Chondrocyte (in vitro differentiated cells): ENCODE data around the gene SP9. TPM values are rescaled to one million over a fixed set of nuclear protein-coding genes. Genes with fewer than 3 reads are reported as not detected.

Source experiments
- DNase-seq: peaks from one replicate; pipeline ENCODE4 v3.0.0; 2021; ENCODE audit warnings: mixed read lengths, low spot score
- H3K27ac Mint-ChIP-seq: one replicate; pipeline ENCODE4 v1.8.0; 2021; ENCODE audit warnings: mild to moderate bottlenecking, moderate library complexity, mixed read lengths; ENCODE audit not compliant: unreplicated experiment
- H3K27me3 Mint-ChIP-seq: 2 replicates; pipeline ENCODE4 v1.8.0; 2021; ENCODE audit warnings: low read depth, mixed read lengths
- H3K36me3 Mint-ChIP-seq: 2 replicates; pipeline ENCODE4 v1.8.0; 2021; ENCODE audit warnings: low read depth, mixed read lengths
- H3K4me1 Mint-ChIP-seq: 2 replicates; pipeline ENCODE4 v1.8.0; 2021; ENCODE audit warnings: low read depth, mild to moderate bottlenecking, mixed read lengths
- H3K4me3 Mint-ChIP-seq: one replicate; pipeline ENCODE4 v1.8.0; 2021; ENCODE audit warnings: mild to moderate bottlenecking, moderate library complexity, mixed read lengths; ENCODE audit not compliant: unreplicated experiment
- H3K9me3 Mint-ChIP-seq: 2 replicates; pipeline ENCODE4 v1.8.0; 2021; ENCODE audit warnings: low read depth, mixed read lengths
- total RNA-seq: library from RNA; stranded (reverse); gene quantifications from 3 replicates; pipeline ENCODE4 v1.2.1, GENCODE V29; 2021
- TF ChIP-seq, protein P1 (sequence below): fragments of 200-600 bp; sonication (generic); IDR thresholded peaks from 2 replicates; pipeline ENCODE4 v1.5.0; 2021; ENCODE audit warnings: antibody characterized with exemption, mild to moderate bottlenecking, moderate library complexity

SP9 gene
- total RNA-seq, 1 donor from 2014 or later = not detected

DNA sequence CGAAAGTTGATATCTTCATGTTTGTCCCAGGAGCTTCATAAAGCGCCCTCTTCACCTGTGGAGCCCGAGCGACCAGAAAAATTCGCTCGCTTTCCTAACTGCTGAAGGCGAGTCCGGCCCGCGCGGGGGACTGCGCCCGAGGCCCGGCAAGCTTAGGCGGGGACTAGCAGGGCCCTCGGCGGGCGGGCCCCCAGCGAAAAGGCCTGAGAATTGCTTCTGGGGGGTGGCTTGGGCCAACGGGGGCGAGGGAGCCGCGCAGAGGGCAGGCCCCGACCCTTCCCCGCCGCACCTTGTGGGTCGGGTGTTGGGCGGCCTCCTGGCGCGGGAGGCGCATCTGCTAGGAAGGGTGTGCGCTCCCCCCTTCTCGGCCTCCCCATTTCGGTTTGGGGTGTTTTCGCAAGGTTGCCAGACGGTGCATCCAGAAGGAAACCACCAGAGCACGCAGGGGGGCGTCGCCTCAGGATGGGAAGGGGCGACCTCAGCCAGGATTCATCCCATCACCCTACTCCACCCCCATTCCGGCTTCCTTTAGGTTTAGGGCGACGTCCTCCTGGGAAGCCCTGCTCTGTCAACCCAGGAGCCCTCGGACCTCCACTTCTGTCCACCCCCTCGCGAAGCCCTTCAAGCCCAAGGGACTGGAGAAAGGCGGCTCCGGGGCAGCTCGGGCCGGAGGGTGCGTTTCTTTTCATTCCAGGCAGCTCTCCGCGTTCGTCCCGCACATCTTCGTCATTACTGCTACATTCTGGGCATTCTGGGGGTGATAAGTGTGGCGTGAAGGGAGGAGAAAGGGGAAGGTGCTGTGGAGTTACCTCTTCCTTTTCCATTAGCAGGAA is 9.1 kb downstream of the SP9 start:
- Mint-ChIP-seq H3K4me3 (no peak overlapping the region), H3K27ac (no peak overlapping the region), H3K36me3 (peaks cover 16% of the 10 kb centered on the region), H3K27me3 (peaks cover 49% of the 10 kb centered on the region), H3K4me1 (peaks cover 26% of the 10 kb centered on the region), H3K9me3 (no peaks in the 10 kb centered on the region)
- TF ChIP-seq, protein P1, sequence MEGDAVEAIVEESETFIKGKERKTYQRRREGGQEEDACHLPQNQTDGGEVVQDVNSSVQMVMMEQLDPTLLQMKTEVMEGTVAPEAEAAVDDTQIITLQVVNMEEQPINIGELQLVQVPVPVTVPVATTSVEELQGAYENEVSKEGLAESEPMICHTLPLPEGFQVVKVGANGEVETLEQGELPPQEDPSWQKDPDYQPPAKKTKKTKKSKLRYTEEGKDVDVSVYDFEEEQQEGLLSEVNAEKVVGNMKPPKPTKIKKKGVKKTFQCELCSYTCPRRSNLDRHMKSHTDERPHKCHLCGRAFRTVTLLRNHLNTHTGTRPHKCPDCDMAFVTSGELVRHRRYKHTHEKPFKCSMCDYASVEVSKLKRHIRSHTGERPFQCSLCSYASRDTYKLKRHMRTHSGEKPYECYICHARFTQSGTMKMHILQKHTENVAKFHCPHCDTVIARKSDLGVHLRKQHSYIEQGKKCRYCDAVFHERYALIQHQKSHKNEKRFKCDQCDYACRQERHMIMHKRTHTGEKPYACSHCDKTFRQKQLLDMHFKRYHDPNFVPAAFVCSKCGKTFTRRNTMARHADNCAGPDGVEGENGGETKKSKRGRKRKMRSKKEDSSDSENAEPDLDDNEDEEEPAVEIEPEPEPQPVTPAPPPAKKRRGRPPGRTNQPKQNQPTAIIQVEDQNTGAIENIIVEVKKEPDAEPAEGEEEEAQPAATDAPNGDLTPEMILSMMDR = no peak
- no peak for DNase-seq

DNA sequence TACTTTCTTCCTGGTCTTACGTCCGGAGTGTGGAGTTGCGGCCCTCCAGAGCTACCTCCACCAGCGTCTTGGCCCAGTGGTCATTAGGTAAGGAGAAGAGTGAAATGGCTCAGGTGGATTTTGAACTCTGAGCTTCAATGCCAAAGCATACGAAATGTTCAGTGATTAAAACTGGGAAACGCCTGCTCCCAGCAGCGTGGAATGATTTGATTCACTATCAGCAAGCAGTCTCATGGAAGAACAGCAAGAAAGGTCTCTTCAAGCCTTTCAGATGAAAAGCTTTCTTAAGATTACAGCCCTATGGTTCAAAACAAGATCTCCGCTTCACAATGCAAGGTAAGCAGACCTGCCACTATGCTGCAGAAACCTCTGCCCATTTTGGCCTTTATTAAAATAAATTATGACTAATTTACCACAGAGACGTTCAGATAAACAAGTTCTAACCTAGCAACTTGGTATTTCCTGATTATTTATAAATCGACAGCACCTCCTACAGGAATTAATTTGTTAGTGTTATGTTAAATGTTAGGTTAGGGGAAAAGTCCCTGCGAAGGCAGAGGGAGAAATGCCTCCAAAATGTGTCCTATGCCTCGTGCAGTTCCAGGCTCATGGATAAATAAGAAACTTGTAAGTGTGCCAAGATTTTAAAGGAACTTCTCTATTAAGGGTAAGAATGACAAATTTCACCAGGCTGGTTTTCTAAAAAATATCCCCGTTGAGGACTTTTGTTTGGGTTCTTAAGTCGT is 10.1 kb downstream of the SP9 start:
- no peaks in the 10 kb centered on the region for H3K9me3 Mint-ChIP-seq
- H3K27ac Mint-ChIP-seq = no peak overlapping the region
- peaks cover 40% of the 10 kb centered on the region for H3K27me3 Mint-ChIP-seq
- peaks cover 19% of the 10 kb centered on the region for H3K36me3 Mint-ChIP-seq
- DNase-seq = no peak
- H3K4me3 Mint-ChIP-seq = no peak overlapping the region
- TF ChIP-seq, protein P1 = peak; percentile 79
- peaks cover 26% of the 10 kb centered on the region for H3K4me1 Mint-ChIP-seq

DNA sequence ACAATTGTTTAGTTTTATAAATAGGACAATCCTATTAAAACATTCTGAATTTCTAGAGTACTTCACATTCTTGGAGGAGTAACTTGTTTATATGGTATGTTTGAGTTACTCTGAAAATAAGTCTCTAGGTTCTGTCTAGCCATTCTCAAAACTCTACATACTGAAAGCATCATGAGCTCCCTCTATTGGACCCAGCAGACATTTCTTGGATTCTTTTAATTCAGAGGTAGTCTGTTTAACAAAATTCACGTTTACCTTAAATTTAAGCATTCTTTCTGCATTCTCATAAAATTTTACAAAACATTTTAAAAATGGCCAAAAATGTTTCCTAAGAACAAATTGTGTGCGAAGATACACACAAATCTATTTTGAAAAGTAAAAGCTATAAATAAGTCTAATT is 15.3 kb downstream of the SP9 start:
- peaks cover 2% of the 10 kb centered on the region for H3K4me1 Mint-ChIP-seq
- H3K27ac Mint-ChIP-seq = no peak overlapping the region
- no peak for DNase-seq
- TF ChIP-seq, protein P1 = peak; percentile 77
- no peak overlapping the region for H3K4me3 Mint-ChIP-seq
- peaks cover 7% of the 10 kb centered on the region for H3K27me3 Mint-ChIP-seq
- peaks cover 20% of the 10 kb centered on the region for H3K36me3 Mint-ChIP-seq
- H3K9me3 Mint-ChIP-seq = no peaks in the 10 kb centered on the region

DNA sequence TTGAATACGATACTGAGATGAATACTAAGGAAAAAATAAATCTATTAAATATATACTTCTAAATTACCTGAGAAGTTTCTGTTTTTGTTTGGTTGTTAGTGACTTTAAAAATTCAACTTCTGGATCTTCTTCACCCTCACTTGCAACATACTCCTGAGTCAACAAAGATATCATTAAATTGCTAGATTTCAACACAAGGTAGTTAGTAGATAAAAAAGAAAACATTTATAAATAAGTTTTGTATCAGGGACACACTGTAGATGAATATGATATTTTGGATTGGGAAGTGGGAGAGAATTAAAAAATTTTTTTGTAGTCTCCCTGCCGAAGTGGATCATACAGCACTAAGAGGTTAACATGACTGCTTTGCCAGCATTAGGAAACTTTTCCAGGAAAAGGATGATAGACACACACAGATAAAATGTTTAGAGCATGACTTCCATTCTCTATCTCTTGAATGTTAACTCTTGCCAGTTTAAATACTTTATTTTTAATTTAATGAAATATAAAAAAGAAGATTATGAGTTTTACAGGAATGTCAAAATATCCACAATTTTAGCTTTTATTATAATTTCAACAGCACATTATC is 15.9 kb downstream of the SP9 start:
- Mint-ChIP-seq H3K9me3 (no peaks in the 10 kb centered on the region), H3K27ac (no peak overlapping the region), H3K4me1 (no peaks in the 10 kb centered on the region), H3K4me3 (no peak overlapping the region), H3K27me3 (peaks cover 3% of the 10 kb centered on the region), H3K36me3 (peaks cover 19% of the 10 kb centered on the region)
- DNase-seq = no peak
- TF ChIP-seq, protein P1 = no peak

DNA sequence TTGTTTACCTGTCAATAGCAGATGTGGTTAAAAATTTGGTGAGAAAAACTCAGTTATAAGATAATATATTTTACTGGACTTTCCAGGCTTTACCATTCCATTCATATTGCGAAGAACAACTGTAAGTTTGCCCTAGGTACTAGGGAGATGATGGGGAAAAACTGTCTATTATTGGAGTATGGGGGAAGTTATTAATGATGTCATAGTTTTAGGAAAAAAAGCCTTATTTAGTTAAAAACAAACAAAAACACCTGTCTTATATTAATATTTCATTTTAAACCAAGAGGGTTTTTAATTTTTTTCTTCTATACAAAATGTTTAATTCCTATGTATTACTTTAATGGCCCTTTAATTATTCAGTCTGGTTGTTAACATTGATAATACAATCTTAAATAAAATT is 18.2 kb downstream of the SP9 start:
- no peak overlapping the region for H3K4me3 Mint-ChIP-seq
- H3K9me3 Mint-ChIP-seq = no peaks in the 10 kb centered on the region
- H3K36me3 Mint-ChIP-seq = peaks cover 14% of the 10 kb centered on the region
- no peaks in the 10 kb centered on the region for H3K4me1 Mint-ChIP-seq
- no peak overlapping the region for H3K27ac Mint-ChIP-seq
- TF ChIP-seq, protein P1 = no peak
- H3K27me3 Mint-ChIP-seq = no peaks in the 10 kb centered on the region
- no peak for DNase-seq
